Brain pericyte (primary cell): ENCODE data around the gene SLC6A11.

Source experiments
- DNase-seq: peaks from one replicate; pipeline ENCODE4 v3.0.0-alpha.2; 2012; ENCODE audit warnings: low read depth, low spot score

Gene SLC6A11

GRCh38 chr3:10816019-10816862, at the start of gene SLC6A11:
TSS of gene SLC6A11 (plus strand) at chr3:10816228. CDS start at chr3:10816266, 38 bp downstream.
- DNase-seq = no peak

- DNase-seq = no peak
These were observed 47.2 kb upstream of the SLC6A11 start for GRCh38 chr3:10768708-10769394.

- DNase-seq = no peak
These were observed 45.5 kb upstream of the SLC6A11 start for GRCh38 chr3:10770547-10770946.

GRCh38 chr3:10770981-10771380, 45.0 kb upstream of the SLC6A11 start:
- no peak for DNase-seq

- DNase-seq = no peak
These were observed 44.4 kb upstream of the SLC6A11 start for GRCh38 chr3:10771486-10772270.

GRCh38 chr3:10772271-10773161, 43.5 kb upstream of the SLC6A11 start:
- DNase-seq = no peak

GRCh38 chr3:10774129-10774670, 41.8 kb upstream of the SLC6A11 start:
- DNase-seq = no peak

- no peak for DNase-seq
These were observed 41.2 kb upstream of the SLC6A11 start for GRCh38 chr3:10774825-10775224.

GRCh38 chr3:10775259-10775658, 40.8 kb upstream of the SLC6A11 start:
- DNase-seq = no peak

GRCh38 chr3:10775828-10776227, 40.2 kb upstream of the SLC6A11 start:
- no peak for DNase-seq

GRCh38 chr3:10777627-10778026, 38.4 kb upstream of the SLC6A11 start:
- DNase-seq = no peak

- DNase-seq = no peak
These were observed 37.3 kb upstream of the SLC6A11 start for GRCh38 chr3:10778492-10779292.

GRCh38 chr3:10779293-10779805, 36.7 kb upstream of the SLC6A11 start:
- no peak for DNase-seq

GRCh38 chr3:10780243-10780642, 35.8 kb upstream of the SLC6A11 start:
- no peak for DNase-seq

- no peak for DNase-seq
These were observed 35.1 kb upstream of the SLC6A11 start for GRCh38 chr3:10780922-10781321.

GRCh38 chr3:10781981-10782380, 34.0 kb upstream of the SLC6A11 start:
- no peak for DNase-seq

GRCh38 chr3:10783360-10784351, 32.4 kb upstream of the SLC6A11 start:
- no peak for DNase-seq

- no peak for DNase-seq
These were observed 29.4 kb upstream of the SLC6A11 start for GRCh38 chr3:10786640-10787039.

- no peak for DNase-seq
These were observed 27.6 kb upstream of the SLC6A11 start for GRCh38 chr3:10788451-10788850.
